ENCODE results near the gene TNFRSF4. TPM values are rescaled to one million over a fixed set of nuclear protein-coding genes. Genes with fewer than 3 reads are reported as not detected.

TNFRSF4 gene
- total RNA-seq, 1 experiment from 2014 or later: 0.37 TPM

GRCh38 chr1:1236176-1236763 is 22.3 kb upstream of the TNFRSF4 start:
- no peaks in the 10 kb centered on the region for H3K9me2 ChIP-seq (ENCODE audit: insufficient read depth)
- peaks cover 24% of the 10 kb centered on the region for H3K79me2 ChIP-seq (ENCODE audit: insufficient read depth, low read length)
- intact Hi-C loops (cut with micrococcal nuclease): no loop called here
- H3K9ac ChIP-seq (ENCODE audit: low read length): no peak overlapping the region
- no peaks in the 10 kb centered on the region for H4K20me1 ChIP-seq (ENCODE audit: insufficient read depth)
- H3K4me2 ChIP-seq (ENCODE audit: low read length): no peak overlapping the region
- H3K36me3 ChIP-seq (ENCODE audit: control insufficient read depth in 1 of 2, insufficient read depth in 2 of 2, low read length in 2 of 2): no peaks in the 10 kb centered on the region
- ChIA-PET CTCF (no interaction called here), RAD21 (ENCODE audit: low non-redundant PET in 1 of 2, low total read pairs in 2 of 2, uncharacterized antibody in 2 of 2, unreplicated experiment in 2 of 2) (no interaction called here), POLR2A (no interaction called here)
- H3K4me3 ChIP-seq (replicated peaks in 1 of 2; ENCODE audit: low read depth in 1 of 2, low read length in 2 of 2): no peak overlapping the region
- no TSS peak for BruUV-seq (replicated peaks)
- peak overlapping the region; percentile 6; the same call in 1 of the 2 replicates for H3K27ac ChIP-seq (ENCODE audit: low read depth, low read length)
- H3K9me3 ChIP-seq (ENCODE audit: control insufficient read depth in 1 of 2, insufficient read depth in 1 of 2, low read depth in 1 of 2, low read length in 2 of 2): no peaks in the 10 kb centered on the region
- H3K4me1 ChIP-seq (ENCODE audit: control insufficient read depth in 1 of 2, insufficient read depth in 2 of 2, low read length in 2 of 2): peaks cover 9 to 30% of the 10 kb centered on the region in 2 experiments; a peak in 3 of 4 replicates
- no peaks in the 10 kb centered on the region for H3K27me3 ChIP-seq (ENCODE audit: insufficient read depth, low read length)
- DNase-seq (ENCODE audit: low read depth, low spot score): no peak
- no peak for TF ChIP-seq EGR1 (IDR thresholded peaks at IDR 0.05; ENCODE audit: low read depth)
- peak; percentile 23 for TF ChIP-seq POLR2A (IDR thresholded peaks at IDR 0.05; ENCODE audit: borderline replicate concordance, extremely low read depth, insufficient read depth, insufficient read length)
- H2AFZ ChIP-seq (ENCODE audit: low read depth, low read length, poor library complexity, severe bottlenecking): no peak overlapping the region
- ATAC-seq: no peak

- Histone ChIP-seq H2AFZ (ENCODE audit: low read depth, low read length, poor library complexity, severe bottlenecking) (no peak overlapping the region), H3K4me3 (replicated peaks in 1 of 2; ENCODE audit: low read depth in 1 of 2, low read length in 2 of 2) (no peak overlapping the region), H3K9ac (ENCODE audit: low read length) (no peak overlapping the region), H3K79me2 (ENCODE audit: insufficient read depth, low read length) (peaks cover 35% of the 10 kb centered on the region), H3K4me1 (ENCODE audit: control insufficient read depth in 1 of 2, insufficient read depth in 2 of 2, low read length in 2 of 2) (peaks cover 10 to 36% of the 10 kb centered on the region in 2 experiments; a peak in 3 of 4 replicates), H3K9me2 (ENCODE audit: insufficient read depth) (no peaks in the 10 kb centered on the region), H3K27ac (ENCODE audit: low read depth, low read length) (no peak overlapping the region), H4K20me1 (ENCODE audit: insufficient read depth) (no peaks in the 10 kb centered on the region), H3K4me2 (ENCODE audit: low read length) (no peak overlapping the region), H3K27me3 (ENCODE audit: insufficient read depth, low read length) (no peaks in the 10 kb centered on the region), H3K9me3 (ENCODE audit: control insufficient read depth in 1 of 2, insufficient read depth in 1 of 2, low read depth in 1 of 2, low read length in 2 of 2) (no peaks in the 10 kb centered on the region), H3K36me3 (ENCODE audit: control insufficient read depth in 1 of 2, insufficient read depth in 2 of 2, low read length in 2 of 2) (no peaks in the 10 kb centered on the region)
- TF ChIP-seq SP1 (IDR thresholded peaks at IDR 0.05; ENCODE audit: low read depth) (no peak), RAD21 (IDR thresholded peaks at IDR 0.05; ENCODE audit: low read depth) (no peak), POLR2AphosphoS5 (IDR thresholded peaks at IDR 0.05; ENCODE audit: low read depth, low read length) (0 out of 2 replicates have a peak, but pooled peaks have one; percentile 11), ZFX (IDR thresholded peaks at IDR 0.05) (no peak), EGR1 (IDR thresholded peaks at IDR 0.05; ENCODE audit: low read depth) (no peak), JUND (IDR thresholded peaks at IDR 0.05) (no peak)
- no TSS peak for BruUV-seq (replicated peaks)
- ChIA-PET POLR2A (no interaction called here), CTCF (no interaction called here), RAD21 (ENCODE audit: low non-redundant PET in 1 of 2, low total read pairs in 2 of 2, uncharacterized antibody in 2 of 2, unreplicated experiment in 2 of 2) (no interaction called here)
- DNase-seq (ENCODE audit: low read depth, low spot score): no peak
- ATAC-seq: no peak
- intact Hi-C loops (cut with micrococcal nuclease): no loop called here
Observed at GRCh38 chr1:1235016-1235744, 21.2 kb upstream of the TNFRSF4 start.

All from HCT116 (cell line).